GM18511 (cell line): Measurements from ENCODE around the gene PASK.

Source experiments
- ATAC-seq: cut with Tn5 transposase; IDR thresholded peaks from one replicate; pipeline ENCODE4 v1.9.1; 2021; ENCODE audit warnings: mild to moderate bottlenecking, moderate library complexity; ENCODE audit not compliant: unreplicated experiment

Gene PASK

GRCh38 chr2:241182126-241182525 is 32.9 kb upstream of the PASK start:
- ATAC-seq, result no peak

GRCh38 chr2:241180495-241180894 is 31.2 kb upstream of the PASK start:
- ATAC-seq, result no peak

- no peak for ATAC-seq
Observed at GRCh38 chr2:241179899-241180298, 30.6 kb upstream of the PASK start.

GRCh38 chr2:241178961-241179360 is 29.7 kb upstream of the PASK start:
- ATAC-seq, result no peak

- no peak for ATAC-seq
Observed at GRCh38 chr2:241177526-241178334, 28.5 kb upstream of the PASK start.

GRCh38 chr2:241173557-241173956 is 24.3 kb upstream of the PASK start:
- no peak for ATAC-seq

GRCh38 chr2:241168366-241168765 is 19.1 kb upstream of the PASK start:
- no peak for ATAC-seq

GRCh38 chr2:241163601-241164118 is 14.4 kb upstream of the PASK start:
- ATAC-seq, result no peak

GRCh38 chr2:241161646-241162281 is 12.5 kb upstream of the PASK start:
- no peak for ATAC-seq

- no peak for ATAC-seq
Observed at GRCh38 chr2:241160318-241160717, 11.0 kb upstream of the PASK start.

GRCh38 chr2:241159116-241159515 is 9.8 kb upstream of the PASK start:
- ATAC-seq, result no peak

GRCh38 chr2:241158546-241158900 is 9.3 kb upstream of the PASK start:
- ATAC-seq, result no peak

GRCh38 chr2:241157841-241158545 is 8.7 kb upstream of the PASK start:
- no peak for ATAC-seq

GRCh38 chr2:241156971-241157441 is 7.7 kb upstream of the PASK start:
- no peak for ATAC-seq

GRCh38 chr2:241155936-241156335 is 6.7 kb upstream of the PASK start:
- no peak for ATAC-seq

- no peak for ATAC-seq
Observed at GRCh38 chr2:241154915-241155314, 5.6 kb upstream of the PASK start.

GRCh38 chr2:241153616-241154015 is 4.3 kb upstream of the PASK start:
- no peak for ATAC-seq

GRCh38 chr2:241151934-241152660 is 2.8 kb upstream of the PASK start:
- ATAC-seq, result no peak

GRCh38 chr2:241150660-241151530 is 1.6 kb upstream of the PASK start:
- no peak for ATAC-seq
